Measurements from ENCODE around the gene OR4P4.

DNA sequence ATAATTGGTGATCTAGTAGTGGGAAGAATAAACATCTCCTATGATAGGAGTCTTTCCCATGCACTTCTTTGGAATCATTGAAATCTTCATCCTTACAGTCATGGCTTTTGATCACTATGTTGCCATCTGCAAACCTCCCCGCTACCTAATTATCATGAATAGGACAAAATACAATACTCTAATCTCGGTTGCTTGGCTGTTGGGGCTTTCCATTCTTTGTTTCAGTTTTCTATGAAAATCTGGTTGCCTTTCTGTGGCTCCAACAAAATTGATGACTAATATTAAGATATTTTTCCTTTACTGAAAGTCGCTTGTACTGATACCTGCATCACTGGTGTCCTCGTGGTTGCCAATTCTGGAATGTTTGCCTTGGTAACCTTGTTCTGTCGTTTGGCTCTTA lies 38.9 kb downstream of the OR4P4 start:
- TF ChIP-seq POLR2AphosphoS5 (IDR thresholded peaks at IDR 0.05; ENCODE audit: insufficient read depth, low read depth, low read length) (no peak), EZH2 (IDR thresholded peaks at IDR 0.05; ENCODE audit: borderline replicate concordance, low read depth, low read length, severe bottlenecking) (no peak)

Measured in endothelial cell of umbilical vein (primary cell).